HL-60 (cell line): ENCODE measurements around the gene UTS2B.

ENCODE experiments used
- DNase-seq, 2 experiments: peaks; one replicate each; pipeline ENCODE4 v3.0.0-alpha.2; 2010 to 2020; ENCODE audit warnings: low read depth in 1 of 2, low spot score in 1 of 2
- H3K27ac ChIP-seq: fragments of 250-450 bp; sonication (Bioruptor Pico); replicated peaks from 2 replicates; pipeline ENCODE4 v1.5.1; 2020; ENCODE audit warnings: mild to moderate bottlenecking, moderate library complexity
- H3K27me3 ChIP-seq: fragments of 250-450 bp; sonication (Bioruptor Pico); 2 replicates; pipeline ENCODE4 v1.5.1; 2021; ENCODE audit warnings: mild to moderate bottlenecking, moderate library complexity; ENCODE audit not compliant: insufficient read depth, poor library complexity, severe bottlenecking
- H3K4me3 ChIP-seq: replicated peaks from 2 replicates; pipeline ENCODE4 v1.5.1; 2011; ENCODE audit warnings: mild to moderate bottlenecking, control low read depth, low read length; ENCODE audit not compliant: insufficient read depth
- CTCF ChIP-seq: IDR thresholded peaks from one replicate; pipeline ENCODE4 v1.5.1; 2011; ENCODE audit warnings: low read length, control low read depth, inconsistent platforms; ENCODE audit not compliant: insufficient read depth
- GABPA ChIP-seq: IDR thresholded peaks from 2 replicates; pipeline ENCODE4 v1.6.1; 2012; ENCODE audit warnings: low read depth
- POLR2AphosphoS5 ChIP-seq: IDR thresholded peaks from 2 replicates; pipeline ENCODE4 v1.6.1; 2012; ENCODE audit warnings: low read depth
- REST ChIP-seq: IDR thresholded peaks from 2 replicates; pipeline ENCODE4 v1.6.1; 2012; ENCODE audit warnings: low read depth; ENCODE audit not compliant: insufficient replicate concordance
- SPI1 ChIP-seq: IDR thresholded peaks from 2 replicates; pipeline ENCODE4 v1.6.1; 2012; ENCODE audit warnings: low read depth, mild to moderate bottlenecking, borderline replicate concordance

The UTS2B gene

GRCh38 chr3:191263850-191264249, 66.5 kb downstream of the UTS2B start:
- Histone ChIP-seq H3K27me3 (no peaks in the 10 kb centered on the region), H3K27ac (no peak overlapping the region), H3K4me3 (no peak overlapping the region)
- TF ChIP-seq SPI1 (no peak), GABPA (no peak), POLR2AphosphoS5 (no peak), CTCF (no peak), REST (no peak)
- no peak for DNase-seq

GRCh38 chr3:191263365-191263764, 67.0 kb downstream of the UTS2B start:
- no peak for TF ChIP-seq GABPA
- no peak for TF ChIP-seq POLR2AphosphoS5
- no peak for TF ChIP-seq REST
- no peak for TF ChIP-seq CTCF
- no peak for TF ChIP-seq SPI1
- Histone ChIP-seq H3K27ac (no peak overlapping the region), H3K4me3 (no peak overlapping the region), H3K27me3 (no peaks in the 10 kb centered on the region)
- DNase-seq: no peak

- no peak overlapping the region for H3K27ac ChIP-seq
- DNase-seq: no peak
- H3K4me3 ChIP-seq: no peak overlapping the region
- TF ChIP-seq REST: no peak
- H3K27me3 ChIP-seq: no peaks in the 10 kb centered on the region
These were observed 67.7 kb downstream of the UTS2B start for GRCh38 chr3:191262650-191263049.

GRCh38 chr3:191261304-191261638, 69.1 kb downstream of the UTS2B start:
- Histone ChIP-seq H3K27ac (no peak overlapping the region), H3K4me3 (no peak overlapping the region), H3K27me3 (no peaks in the 10 kb centered on the region)
- TF ChIP-seq SPI1: no peak
- no peak for TF ChIP-seq GABPA
- TF ChIP-seq CTCF: no peak
- no peak for TF ChIP-seq REST
- TF ChIP-seq POLR2AphosphoS5: no peak
- no peak for DNase-seq
